Activated CD8-positive, alpha-beta memory T cell treated with anti-CD3 and anti-CD28 coated beads, Interleukin-2, amount 50 U/mL, for 4 hours (primary cell): Measurements from ENCODE around the gene MT1X.
A peak's percentile ranks its signal among the peaks of the same experiment; 100 is the strongest.
"Not testable (repeated sequence)": the region's sequence is repeated elsewhere in the genome, so short reads cannot be mapped to it uniquely, and the experiment has no call there.

Experiments used
- DNase-seq: peaks from one replicate; pipeline ENCODE4 v3.0.0-alpha.2; 2020

The MT1X gene

GRCh38 chr16:56657555-56658326, 24.5 kb upstream of the MT1X start, which contains the start of gene MT1F:
Gene MT1F, plus strand, starts transcription at chr16:56657959. Its CDS starts 100 bp downstream, at chr16:56658059.
- peak; percentile 64 for DNase-seq

- DNase-seq: no peak
Observed at GRCh38 chr16:56658327-56658875, 23.9 kb upstream of the MT1X start.

- DNase-seq: peak; percentile 22
Observed at GRCh38 chr16:56662357-56663354, 19.6 kb upstream of the MT1X start.

- no peak for DNase-seq
Observed at GRCh38 chr16:56664506-56664905, 17.8 kb upstream of the MT1X start.

DNA sequence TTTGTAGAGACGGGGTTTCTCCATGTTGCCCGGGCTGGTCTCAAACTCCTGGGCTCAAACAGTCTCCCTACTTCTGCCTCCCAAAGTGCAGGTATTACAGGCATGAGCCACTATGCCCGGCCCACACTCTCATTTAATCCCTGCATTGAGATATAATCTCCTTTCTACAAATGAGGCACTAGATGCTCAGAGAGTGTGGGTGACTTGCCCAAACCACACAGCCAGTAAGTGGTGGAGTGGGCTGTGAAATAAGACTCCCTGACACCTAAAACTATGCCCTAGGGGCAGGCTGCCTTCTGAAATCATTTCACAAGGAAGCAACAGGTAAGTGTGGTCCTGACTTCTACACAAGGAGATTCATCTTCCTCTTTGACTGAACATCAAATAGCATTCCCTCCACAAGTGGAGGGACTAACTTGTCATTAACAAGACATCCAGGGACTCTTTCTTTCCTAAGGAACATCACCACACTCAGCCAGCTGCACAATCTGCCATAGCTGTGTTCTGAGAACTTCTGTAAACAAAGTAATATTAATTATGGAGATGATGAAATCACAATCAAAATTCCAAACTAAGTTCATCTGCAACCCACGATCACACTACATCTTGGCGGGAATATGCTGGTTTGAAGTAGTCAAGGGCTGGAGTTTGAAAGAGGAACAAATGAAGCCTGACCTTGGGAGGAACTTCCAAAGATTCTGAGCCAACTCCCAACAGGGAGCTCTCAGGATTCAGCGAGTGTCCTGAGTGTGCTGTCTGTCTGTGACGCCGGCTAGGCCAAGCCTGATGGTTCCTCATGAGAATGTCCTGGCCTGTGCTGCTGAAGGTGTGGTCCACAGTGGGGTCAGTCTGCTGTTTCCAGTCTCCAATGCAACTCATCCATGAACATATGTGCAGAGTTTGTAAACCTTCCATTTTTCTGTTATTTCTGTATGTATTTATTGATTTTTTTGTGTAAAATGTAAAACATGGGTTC, 16.7 kb upstream of the MT1X start:
- not testable (repeated sequence) for DNase-seq

- no peak for DNase-seq
Observed at GRCh38 chr16:56667581-56668571, 14.4 kb upstream of the MT1X start, which contains the start of gene MT1G. Gene MT1G, minus strand, starts transcription at chr16:56668065. Its CDS starts 72 bp downstream, at chr16:56667993.

DNA sequence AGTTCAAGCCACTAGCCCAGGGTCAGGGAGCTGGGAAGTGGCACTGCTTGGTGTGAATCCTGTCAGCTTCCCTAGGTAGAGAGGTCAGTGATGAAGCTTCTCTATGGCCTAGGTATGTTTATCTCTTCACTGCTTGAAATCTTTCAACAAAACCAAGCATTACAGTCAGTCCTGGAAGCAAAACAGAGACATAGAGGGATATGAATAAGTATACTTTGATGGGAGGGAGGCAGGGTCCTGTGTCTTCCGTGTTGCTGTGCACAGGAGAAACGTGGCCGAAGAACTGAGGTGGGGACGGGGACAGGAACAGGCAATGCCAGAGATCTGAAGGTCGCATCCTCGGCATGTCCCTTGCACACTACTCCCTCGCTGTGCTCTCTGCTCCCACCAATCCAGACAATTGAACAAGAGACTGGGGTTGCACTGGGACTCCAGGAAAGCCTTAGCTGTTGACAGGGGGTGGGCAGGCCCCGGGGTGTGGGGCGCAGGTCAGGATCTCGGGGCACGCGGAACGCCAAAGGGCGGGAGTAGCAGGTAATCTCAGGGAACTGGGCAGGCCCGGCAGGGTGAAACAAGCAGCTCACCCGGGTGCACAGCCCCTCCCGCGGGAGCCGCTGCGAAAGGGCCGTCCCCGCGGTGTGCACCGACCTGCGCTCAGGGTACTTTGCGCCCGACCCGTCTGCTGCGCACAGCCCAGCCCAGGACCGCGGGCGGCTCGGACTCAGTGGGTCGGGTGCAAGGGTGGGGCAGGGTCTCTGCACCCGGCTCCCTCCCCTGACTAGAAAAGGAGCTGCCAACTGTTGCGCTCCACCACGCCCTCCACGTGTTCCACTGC, 13.0 kb upstream of the MT1X start, which contains the start of gene MT1H:
Gene MT1H (plus strand): TSS at position 810 of the 835 bp plus-strand sequence. CDS start 71 bp downstream, outside the sequence.
- no peak for DNase-seq

- DNase-seq: no peak
Observed at GRCh38 chr16:56669840-56670619, 12.2 kb upstream of the MT1X start.

DNA sequence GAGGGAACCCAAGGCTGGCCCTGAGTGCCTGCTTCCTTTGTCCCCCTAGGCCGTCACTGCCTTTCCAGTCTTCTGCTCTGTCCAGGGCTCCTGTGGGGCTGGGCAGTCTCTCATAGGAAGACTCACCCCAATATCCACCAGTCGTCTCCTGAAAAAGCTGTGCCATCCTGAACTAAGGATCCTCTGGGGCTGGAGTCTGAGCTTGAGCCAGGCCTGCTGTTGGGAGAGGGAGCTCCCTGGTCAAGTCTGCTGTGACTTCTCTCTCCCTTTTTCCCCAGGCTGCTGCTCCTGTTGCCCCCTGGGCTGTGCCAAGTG, 11.7 kb upstream of the MT1X start:
- DNase-seq: no peak

- not testable (repeated sequence) for DNase-seq
Observed at GRCh38 chr16:56671691-56672090, 10.6 kb upstream of the MT1X start.

DNA sequence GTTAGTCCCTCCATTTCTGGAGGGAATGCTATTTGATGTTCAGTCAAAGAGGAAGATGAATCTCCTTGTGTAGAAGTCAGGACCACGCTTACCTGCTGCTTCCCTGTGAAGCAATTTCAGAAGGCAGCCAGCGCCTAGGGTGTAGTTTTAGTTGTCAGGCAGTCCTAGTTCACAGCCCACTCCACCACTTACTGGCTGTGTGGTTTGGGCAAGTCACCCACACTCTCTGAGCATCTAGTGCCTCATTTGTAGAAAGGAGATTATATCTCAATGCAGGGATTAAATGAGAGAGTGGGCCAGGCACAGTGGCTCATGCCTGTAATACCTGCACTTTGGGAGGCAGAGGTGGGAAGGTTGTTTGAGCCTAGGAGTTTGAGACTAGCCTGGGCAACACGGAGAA, 10.1 kb upstream of the MT1X start:
- not testable (repeated sequence) for DNase-seq

DNA sequence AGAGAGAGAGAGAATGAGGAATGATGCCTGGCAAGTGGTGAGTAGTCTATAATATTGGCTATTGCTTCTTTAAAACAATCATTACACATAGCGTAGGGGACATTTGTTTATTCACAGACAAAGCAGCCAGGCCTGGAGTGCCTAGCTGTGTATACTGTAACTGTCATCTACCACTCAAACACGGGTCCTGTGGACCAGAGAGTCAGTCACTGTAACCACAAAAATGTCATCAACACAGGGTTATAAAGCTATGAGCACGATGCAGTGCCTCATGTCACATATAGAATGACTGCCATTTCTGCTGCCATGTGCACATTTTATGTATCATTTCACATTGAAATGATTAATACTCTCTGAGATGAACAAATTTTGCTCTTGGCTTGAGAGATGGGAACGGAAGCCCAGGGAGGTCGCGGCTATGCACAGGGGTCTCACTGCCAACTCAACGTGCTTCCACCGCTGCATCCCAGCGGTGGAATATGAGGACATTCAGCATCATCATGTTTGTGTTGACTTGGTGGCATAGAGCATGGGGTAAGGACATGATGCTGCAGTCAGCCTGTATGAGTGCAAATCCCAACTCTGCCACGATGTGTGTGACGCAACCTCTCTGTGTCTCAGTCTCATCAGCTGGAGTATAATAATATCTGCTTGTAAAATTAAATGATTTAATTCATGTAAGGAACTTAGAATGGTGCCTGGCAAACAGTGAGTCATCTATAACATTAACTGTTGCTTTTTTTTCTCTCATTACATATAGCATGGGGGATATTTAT, 9.3 kb upstream of the MT1X start:
- DNase-seq: no peak

DNA sequence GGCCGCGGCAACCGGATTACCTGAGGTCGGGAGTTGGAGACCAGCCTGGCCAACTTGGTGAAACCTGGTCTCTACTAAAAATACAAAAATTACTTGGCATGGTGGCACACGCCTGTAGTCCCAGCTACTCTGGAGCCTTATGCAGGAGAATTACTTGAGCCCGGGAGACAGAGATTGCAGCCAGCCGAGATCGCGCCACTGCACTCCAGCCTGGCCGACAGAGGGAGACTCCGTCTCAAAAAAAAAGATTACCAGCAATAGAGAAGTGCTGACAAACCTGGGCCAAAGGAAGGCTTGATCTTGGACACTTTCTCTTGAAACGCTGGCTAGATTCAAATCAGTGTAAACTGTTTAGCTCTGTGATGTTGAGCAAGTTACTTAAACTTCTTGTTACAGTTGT, 8.3 kb upstream of the MT1X start:
- DNase-seq: no peak

DNA sequence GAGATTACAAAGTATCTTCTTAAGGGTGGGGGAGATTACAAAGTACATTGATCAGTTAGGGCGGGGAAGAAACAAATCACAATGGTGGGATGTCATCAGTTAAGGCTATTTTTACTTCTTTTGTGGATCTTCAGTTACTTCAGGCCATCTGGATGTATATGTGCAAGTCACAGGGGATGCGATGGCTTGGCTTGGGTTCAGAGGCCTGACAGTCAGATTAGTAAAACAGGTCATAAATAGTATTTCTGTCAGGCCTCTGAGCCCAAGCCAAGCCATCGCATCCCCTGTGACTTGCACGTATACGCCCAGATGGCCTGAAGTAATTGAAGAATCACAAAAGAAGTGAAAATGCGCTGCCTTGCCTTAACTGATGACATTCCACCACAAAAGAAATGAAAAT, 7.7 kb upstream of the MT1X start:
- DNase-seq: not testable (repeated sequence)

GRCh38 chr16:56675685-56676210, 6.5 kb upstream of the MT1X start:
- peak; percentile 57 for DNase-seq

- no peak for DNase-seq
Observed at GRCh38 chr16:56677474-56677873, 4.8 kb upstream of the MT1X start.

- DNase-seq: no peak
Observed at GRCh38 chr16:56679078-56679730, 3.1 kb upstream of the MT1X start.
